Neural progenitor cell (in vitro differentiated cells): ENCODE results near the gene CALHM1.

Experiments
- EZH2 ChIP-seq: fragments of 200-600 bp; sonication (generic); IDR thresholded peaks from 2 replicates; pipeline ENCODE4 v1.6.1; 2017; ENCODE audit warnings: antibody characterized with exemption, mild to moderate bottlenecking, moderate library complexity
- EZH2phosphoT487 ChIP-seq: fragments of 200-600 bp; sonication (generic); IDR thresholded peaks from 2 replicates; pipeline ENCODE4 v1.6.1; 2017; ENCODE audit warnings: antibody characterized with exemption
- TF ChIP-seq, protein P1 (sequence below): fragments of 200-600 bp; sonication (generic); IDR thresholded peaks from 2 replicates; pipeline ENCODE4 v1.5.1; 2017; ENCODE audit warnings: antibody characterized with exemption, mild to moderate bottlenecking

DNA sequence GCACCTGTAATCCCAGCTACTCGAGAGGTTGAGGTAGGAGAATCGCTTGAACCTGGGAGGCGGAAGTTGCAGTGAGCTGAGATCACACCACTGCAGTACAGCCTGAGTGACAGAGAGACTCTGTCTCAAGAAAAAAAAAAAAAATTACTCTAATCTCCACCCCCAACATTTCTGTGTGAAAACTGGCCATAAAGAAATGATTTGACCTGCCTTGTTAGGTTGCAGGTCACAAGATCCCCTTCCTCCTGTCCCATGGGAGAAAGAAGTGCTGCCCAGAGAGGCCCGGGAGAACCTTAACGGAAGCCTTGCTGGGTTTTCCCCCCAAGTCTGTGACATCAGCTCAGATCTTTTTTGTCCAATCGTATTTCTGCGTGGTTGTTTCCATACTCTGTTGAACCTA lies 8.7 kb upstream of the CALHM1 start:
- TF ChIP-seq, protein P1, sequence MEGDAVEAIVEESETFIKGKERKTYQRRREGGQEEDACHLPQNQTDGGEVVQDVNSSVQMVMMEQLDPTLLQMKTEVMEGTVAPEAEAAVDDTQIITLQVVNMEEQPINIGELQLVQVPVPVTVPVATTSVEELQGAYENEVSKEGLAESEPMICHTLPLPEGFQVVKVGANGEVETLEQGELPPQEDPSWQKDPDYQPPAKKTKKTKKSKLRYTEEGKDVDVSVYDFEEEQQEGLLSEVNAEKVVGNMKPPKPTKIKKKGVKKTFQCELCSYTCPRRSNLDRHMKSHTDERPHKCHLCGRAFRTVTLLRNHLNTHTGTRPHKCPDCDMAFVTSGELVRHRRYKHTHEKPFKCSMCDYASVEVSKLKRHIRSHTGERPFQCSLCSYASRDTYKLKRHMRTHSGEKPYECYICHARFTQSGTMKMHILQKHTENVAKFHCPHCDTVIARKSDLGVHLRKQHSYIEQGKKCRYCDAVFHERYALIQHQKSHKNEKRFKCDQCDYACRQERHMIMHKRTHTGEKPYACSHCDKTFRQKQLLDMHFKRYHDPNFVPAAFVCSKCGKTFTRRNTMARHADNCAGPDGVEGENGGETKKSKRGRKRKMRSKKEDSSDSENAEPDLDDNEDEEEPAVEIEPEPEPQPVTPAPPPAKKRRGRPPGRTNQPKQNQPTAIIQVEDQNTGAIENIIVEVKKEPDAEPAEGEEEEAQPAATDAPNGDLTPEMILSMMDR, result no peak
- TF ChIP-seq EZH2phosphoT487 (no peak), EZH2 (no peak)
